ENCODE measurements around the gene CRLF3.
"Not testable (repeated sequence)": the region's sequence is repeated elsewhere in the genome, so short reads cannot be mapped to it uniquely, and the experiment has no call there.

Gene CRLF3

DNA sequence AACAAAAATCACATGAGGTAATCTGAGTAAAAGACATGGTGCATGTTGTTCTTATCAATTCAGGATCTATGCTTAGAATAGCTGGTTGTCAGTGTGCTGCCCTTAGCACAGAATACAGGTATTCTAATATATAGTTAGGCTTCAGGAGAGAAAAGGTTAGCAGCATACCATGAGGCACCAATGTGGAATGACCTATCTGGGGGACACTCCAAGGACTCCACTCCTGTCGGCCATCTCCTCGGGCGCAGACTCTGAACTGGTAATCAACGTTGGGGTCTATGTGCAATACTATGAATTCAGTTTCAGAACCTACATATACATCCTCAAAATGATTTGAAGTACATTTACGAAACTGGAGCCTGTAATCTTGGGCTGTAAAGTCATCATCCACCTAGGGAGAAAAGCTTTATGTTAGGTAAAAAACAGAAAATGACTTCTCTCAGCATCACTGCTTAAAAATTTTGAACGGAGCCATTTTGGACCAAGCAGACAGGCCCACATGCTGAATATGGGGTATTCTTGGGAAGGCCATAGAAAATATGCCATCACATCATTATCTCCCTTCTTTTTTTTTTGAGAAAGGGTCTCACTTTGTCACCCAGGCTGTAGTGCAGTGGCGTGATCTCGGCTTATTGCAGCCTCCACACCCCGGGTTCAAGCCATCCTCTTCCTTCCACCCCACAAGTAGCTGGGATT lies 31.1 kb downstream of the CRLF3 start:
- TF ChIP-seq, protein P1, sequence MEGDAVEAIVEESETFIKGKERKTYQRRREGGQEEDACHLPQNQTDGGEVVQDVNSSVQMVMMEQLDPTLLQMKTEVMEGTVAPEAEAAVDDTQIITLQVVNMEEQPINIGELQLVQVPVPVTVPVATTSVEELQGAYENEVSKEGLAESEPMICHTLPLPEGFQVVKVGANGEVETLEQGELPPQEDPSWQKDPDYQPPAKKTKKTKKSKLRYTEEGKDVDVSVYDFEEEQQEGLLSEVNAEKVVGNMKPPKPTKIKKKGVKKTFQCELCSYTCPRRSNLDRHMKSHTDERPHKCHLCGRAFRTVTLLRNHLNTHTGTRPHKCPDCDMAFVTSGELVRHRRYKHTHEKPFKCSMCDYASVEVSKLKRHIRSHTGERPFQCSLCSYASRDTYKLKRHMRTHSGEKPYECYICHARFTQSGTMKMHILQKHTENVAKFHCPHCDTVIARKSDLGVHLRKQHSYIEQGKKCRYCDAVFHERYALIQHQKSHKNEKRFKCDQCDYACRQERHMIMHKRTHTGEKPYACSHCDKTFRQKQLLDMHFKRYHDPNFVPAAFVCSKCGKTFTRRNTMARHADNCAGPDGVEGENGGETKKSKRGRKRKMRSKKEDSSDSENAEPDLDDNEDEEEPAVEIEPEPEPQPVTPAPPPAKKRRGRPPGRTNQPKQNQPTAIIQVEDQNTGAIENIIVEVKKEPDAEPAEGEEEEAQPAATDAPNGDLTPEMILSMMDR (IDR thresholded peaks at IDR 0.05; ENCODE audit: extremely low read depth, missing control alignments): no peak
- DNase-seq (ENCODE audit: low spot score): no peak

DNA sequence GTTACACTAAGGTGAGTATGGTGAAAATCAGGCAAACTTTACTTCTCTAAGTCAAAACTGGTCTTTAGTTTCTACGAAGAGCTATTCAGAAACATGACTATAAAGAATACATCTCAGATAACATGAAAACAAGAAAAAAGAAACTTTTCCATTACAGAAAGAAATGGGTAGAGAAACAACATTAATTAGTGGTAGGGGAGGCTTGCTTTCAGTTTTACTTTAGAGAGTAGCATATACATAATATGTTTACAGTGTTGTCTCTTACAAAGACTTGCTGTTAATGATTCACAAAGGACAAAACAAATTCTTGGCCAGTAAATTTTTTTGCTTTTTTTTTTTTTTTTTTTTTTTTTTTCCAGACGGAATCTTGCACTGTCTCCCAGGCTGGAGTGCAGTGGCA lies 34.2 kb downstream of the CRLF3 start:
- DNase-seq (ENCODE audit: low spot score): peak; percentile 40
- TF ChIP-seq, protein P1 (IDR thresholded peaks at IDR 0.05; ENCODE audit: extremely low read depth, missing control alignments): no peak

DNA sequence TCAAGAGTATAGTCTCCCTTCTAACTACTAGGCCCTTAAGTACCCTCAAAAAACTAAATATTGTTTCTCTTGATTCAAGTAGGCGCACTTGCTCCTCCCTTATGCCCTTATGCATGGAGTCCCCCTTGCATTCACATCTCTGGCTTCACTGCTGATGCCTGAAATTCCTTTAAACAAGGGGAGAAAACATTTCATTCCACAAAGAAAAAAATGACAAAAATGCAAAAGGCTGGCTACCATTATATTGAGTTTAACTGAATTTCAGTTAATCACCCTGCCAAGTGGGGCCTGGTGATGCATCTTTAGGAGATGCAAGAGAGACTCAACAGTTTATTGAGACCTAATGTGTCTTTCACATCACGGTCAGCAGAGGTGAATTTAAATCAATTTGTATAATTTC lies 35.6 kb downstream of the CRLF3 start:
- no peak for DNase-seq (ENCODE audit: low spot score)
- TF ChIP-seq, protein P1 (IDR thresholded peaks at IDR 0.05; ENCODE audit: extremely low read depth, missing control alignments): no peak

DNA sequence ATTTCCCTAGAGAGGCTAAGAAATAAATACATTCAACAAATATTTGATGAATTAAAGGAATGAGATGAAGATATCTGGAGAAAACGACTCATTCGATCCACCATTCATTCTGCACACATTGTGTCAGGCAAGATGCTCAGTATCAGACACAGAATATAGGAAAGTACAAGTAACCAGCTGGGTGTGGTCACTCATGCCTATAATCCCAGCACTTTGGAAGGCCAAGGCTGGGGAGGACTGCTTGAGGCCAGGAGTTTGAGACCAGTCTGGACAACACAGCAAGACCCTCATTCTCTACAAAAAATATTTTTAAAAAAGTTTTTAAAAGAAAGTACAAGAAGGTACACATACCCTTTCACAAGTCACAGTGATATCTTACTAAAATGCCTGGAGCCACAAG lies 42.3 kb downstream of the CRLF3 start:
- no peak for DNase-seq (ENCODE audit: low spot score)
- TF ChIP-seq, protein P1 (IDR thresholded peaks at IDR 0.05; ENCODE audit: extremely low read depth, missing control alignments): no peak

DNA sequence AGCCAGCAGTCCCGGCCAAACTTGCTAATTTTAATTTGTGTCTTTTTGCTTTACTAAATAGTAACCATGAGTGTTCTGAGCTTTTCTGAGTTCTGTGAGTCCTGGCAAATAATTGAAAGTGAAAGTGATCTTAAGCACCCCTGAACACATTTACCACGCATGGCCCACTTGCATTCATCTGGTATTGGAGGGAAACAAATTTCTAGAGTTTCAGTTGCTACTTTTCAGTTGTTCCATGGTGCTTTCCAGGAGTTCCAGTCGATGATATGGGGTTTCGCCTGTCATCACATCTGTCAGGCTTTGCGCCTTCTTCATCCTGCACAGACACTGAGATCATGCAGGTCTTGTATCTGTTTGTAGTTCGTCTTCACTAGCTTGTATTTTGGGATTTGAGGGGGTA lies 44.1 kb downstream of the CRLF3 start:
- DNase-seq (ENCODE audit: low spot score): peak; percentile 30
- TF ChIP-seq, protein P1 (IDR thresholded peaks at IDR 0.05; ENCODE audit: extremely low read depth, missing control alignments): no peak

DNA sequence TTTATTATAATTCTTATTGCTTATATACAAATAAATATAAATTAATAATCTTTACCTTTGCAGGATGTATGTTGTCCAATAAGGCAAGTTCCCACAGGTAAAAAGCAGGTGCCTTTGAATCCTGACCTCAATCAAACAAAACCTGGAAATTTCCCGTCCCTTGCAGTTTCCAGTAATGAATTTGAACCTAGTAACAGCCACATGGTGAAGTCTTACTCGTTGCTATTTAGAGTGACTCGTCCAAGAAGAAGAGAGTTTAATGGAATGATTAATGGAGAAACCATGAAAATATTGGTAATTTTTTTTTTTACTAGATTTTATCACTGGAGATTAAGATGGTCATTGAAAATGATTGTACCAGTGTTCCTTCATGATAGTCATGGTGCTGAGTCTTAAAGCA lies 55.7 kb downstream of the CRLF3 start:
- DNase-seq (ENCODE audit: low spot score): not testable (repeated sequence)

DNA sequence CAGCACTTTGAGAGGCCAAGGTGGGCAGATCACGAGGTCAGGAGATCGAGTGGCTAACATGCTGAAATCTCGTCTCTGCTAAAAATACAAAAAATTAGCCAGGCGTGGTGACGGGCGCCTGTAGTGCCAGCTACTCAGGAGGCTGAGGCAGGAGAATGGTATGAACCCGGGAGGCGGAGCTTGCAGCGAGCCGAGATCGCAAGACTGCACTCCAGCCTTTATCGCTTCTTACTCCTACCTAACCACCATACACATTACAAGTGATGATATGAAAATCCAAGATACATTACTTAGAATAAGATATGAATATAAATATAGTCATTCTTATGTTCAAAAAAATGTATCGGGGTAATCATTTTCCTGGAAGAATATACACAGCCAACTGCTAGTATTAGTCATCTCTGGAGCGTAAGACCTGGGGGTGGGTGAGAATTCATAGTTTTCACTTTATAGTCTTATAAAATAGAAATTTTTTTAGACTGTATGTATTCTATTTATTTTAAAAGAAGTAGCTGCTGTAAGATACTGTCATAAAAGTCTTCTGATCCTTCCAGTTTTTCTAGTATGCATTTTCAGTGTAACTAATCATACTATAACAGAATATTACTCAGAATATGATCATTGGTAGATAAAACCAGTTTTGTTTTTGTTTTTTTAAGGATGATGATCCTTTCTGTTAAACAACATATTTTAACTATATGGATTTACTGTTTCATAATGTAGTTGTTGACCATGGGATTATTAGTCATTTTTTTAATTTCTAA lies 56.7 kb downstream of the CRLF3 start:
- not testable (repeated sequence) for DNase-seq (ENCODE audit: low spot score)

DNA sequence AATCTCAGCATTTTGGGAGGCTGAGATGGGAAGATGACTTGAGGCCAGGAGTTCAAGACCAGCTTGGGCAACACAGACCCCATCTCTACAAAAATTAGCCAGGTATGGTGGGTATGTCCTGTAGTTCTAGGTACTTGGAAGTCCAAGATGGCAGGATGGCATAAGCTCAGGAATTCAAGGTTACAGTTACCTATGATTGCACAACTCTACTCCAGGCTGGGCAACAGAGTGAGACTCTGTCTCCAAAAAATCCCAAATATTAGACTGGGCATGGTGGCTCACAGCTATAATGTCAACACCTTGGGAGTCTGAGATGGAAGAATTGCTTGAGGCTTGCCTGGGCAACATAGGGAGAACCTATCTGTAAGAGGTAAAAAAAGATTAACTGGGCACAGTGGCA lies 63.4 kb downstream of the CRLF3 start:
- TF ChIP-seq, protein P1 (IDR thresholded peaks at IDR 0.05; ENCODE audit: extremely low read depth, missing control alignments): no peak
- no peak for DNase-seq (ENCODE audit: low spot score)

DNA sequence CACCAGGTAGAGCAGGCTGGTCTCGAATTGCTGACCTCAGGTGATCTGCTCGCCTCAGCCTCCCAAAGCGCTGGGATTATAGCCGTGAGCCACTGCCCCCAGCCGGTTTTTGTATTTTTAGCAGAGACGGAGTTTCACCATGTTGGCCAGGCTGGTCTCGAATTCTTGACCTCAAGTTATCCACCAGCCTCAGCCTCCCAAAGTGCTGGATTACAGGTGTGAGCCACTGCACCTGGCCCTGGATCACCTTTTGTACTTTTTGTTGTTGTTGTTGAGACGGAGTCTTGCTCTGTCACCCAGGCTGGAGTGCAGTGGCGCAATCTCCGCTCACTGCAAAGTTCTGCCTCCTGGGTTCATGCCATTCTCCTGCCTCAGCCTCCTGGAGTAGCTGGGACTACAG lies 71.2 kb downstream of the CRLF3 start:
- DNase-seq (ENCODE audit: low spot score): not testable (repeated sequence)

DNA sequence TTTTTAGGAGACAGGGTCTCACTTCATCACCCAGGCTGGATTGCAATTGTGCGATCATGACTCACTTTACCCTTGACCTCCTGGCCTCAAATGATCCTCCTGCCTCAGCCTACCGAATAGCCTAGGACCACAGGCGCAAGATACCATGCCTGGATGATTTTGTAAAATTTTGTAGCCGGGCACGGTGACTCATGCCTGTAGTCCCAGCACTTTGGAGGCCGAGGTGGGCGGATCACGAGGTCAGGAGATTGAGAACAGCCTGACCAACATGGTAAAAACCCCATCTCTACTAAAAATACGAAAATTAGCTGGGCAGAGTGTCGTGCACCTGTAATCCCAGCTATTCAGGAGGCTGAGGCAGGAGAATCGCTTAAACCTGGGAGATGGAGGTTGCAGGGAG lies 73.5 kb downstream of the CRLF3 start:
- DNase-seq (ENCODE audit: low spot score): not testable (repeated sequence)

DNA sequence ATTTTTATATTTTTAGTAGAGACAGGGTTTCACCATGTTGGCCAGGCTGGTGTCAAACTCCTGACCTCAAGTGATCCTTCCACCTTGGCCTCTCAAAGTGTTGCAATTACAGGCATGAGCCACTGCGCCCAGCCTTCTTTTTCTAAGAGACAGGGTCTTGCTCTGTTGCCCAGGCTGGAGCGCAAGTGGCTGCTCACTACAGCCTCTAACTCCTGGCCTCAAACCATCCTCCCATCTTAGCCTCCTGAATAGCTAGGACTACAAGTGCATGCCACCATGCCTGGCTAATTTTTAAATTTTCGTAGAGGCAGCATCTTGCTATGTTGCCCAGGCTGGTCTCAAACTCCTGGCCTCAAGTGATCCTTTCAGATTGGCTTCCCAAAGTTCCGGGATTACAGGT lies 76.9 kb downstream of the CRLF3 start:
- DNase-seq (ENCODE audit: low spot score): not testable (repeated sequence)

DNA sequence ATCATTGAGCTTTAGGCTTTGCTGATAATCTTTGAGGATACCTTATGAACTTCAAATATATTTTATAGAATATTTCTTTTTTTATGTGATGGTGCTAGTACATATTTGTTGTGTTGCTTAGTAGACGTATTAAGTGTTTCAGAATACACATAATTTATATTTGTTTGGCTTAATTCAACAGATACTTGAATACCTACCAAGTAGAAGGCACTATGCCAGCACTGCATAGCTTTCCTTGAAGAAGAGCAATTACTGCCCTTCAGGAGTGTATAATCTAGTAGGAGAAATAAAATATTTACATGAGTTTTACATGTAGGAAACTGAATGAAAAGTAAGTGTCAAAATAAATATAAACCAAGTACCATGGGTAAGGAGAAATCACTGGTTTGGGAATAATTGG lies 81.8 kb downstream of the CRLF3 start:
- not testable (repeated sequence) for DNase-seq (ENCODE audit: low spot score)

DNA sequence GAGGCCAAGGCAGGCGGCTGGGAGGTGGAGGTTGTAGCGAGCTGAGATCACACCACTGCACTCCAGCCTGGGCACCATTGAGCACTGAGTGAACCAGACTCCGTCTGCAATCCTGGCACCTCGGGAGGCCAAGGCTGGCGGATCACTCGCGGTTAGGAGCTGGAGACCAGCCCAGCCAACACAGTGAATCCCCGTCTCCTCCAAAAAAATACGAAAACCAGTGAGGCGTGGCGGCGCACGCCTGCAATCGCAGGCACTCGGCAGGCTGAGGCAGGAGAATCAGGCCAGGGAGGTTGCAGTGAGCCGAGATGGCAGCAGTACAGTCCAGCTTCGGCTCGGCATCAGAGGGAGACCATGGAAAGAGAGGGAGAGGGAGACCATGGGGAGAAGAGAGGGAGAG lies 88.1 kb downstream of the CRLF3 start:
- not testable (repeated sequence) for DNase-seq (ENCODE audit: low spot score)
